ENCODE data around the gene RSBN1L. TPM values are rescaled to one million over a fixed set of nuclear protein-coding genes. Genes with fewer than 3 reads are reported as not detected.
"Not testable (repeated sequence)": the region's sequence is repeated elsewhere in the genome, so short reads cannot be mapped to it uniquely, and the experiment has no call there.

RSBN1L gene
- total RNA-seq, 2 experiments from 2014 or later, result 18.5 to 21.1 TPM

GRCh38 chr7:77690289-77690688 is 6.0 kb upstream of the RSBN1L start:
- Mint-ChIP-seq H3K9me3 (no peaks in the 10 kb centered on the region), H3K4me1 (ENCODE audit: low read depth) (peaks cover 43% of the 10 kb centered on the region), H3K4me3 (no peak overlapping the region), H3K36me3 (peaks cover 9% of the 10 kb centered on the region), H3K27ac (no peak overlapping the region), H3K27me3 (no peaks in the 10 kb centered on the region)
- no peak for DNase-seq
- CTCF ChIA-PET, result interaction anchor here (1.8 kb wide), 1 partner anchor 69 kb away, joined by 6 read pairs; no protein-coding TSS in a partner anchor
- POLR2A ChIA-PET, result no interaction called here
- intact Hi-C loops (cut with micrococcal nuclease), result no loop called here

- no peak for DNase-seq
- Mint-ChIP-seq H3K4me1 (ENCODE audit: low read depth) (peaks cover 39% of the 10 kb centered on the region), H3K4me3 (no peak overlapping the region), H3K9me3 (no peaks in the 10 kb centered on the region), H3K27ac (no peak overlapping the region), H3K36me3 (peaks cover 7% of the 10 kb centered on the region), H3K27me3 (no peaks in the 10 kb centered on the region)
- intact Hi-C loops (cut with micrococcal nuclease), result no loop called here
- POLR2A ChIA-PET, result no interaction called here
- CTCF ChIA-PET, result interaction anchor here (1.8 kb wide), 1 partner anchor 67 kb away, joined by 6 read pairs; no protein-coding TSS in a partner anchor
Observed at GRCh38 chr7:77691892-77692491, 4.3 kb upstream of the RSBN1L start.

GRCh38 chr7:77693830-77694583 is 2.3 kb upstream of the RSBN1L start:
- no peak overlapping the region for H3K27ac Mint-ChIP-seq
- H3K4me1 Mint-ChIP-seq (ENCODE audit: low read depth), result peaks cover 33% of the 10 kb centered on the region
- CTCF ChIA-PET, result interaction anchor here (1.2 kb wide), 1 partner anchor 42 kb away, joined by 3 read pairs; no protein-coding TSS in a partner anchor
- intact Hi-C loops (cut with micrococcal nuclease), result no loop called here
- H3K4me3 Mint-ChIP-seq, result peak overlapping the region; percentile 47
- no peak for DNase-seq
- no peaks in the 10 kb centered on the region for H3K27me3 Mint-ChIP-seq
- H3K9me3 Mint-ChIP-seq, result no peaks in the 10 kb centered on the region
- POLR2A ChIA-PET, result interaction anchor here (0.7 kb wide), 1 partner anchor 13 kb away, joined by 3 read pairs; no protein-coding TSS in a partner anchor
- peaks cover 5% of the 10 kb centered on the region for H3K36me3 Mint-ChIP-seq

GRCh38 chr7:77696643-77697534 is 630 bp downstream of the RSBN1L start:
- ChIA-PET POLR2A (interaction anchor here (0.9 to 1.5 kb wide), 8 partner anchors 11 to 218 kb away, joined by 3 to 7 read pairs (median 3); partner anchors contain the start of genes PHTF2 and TMEM60), CTCF (interaction anchor here (0.8 to 4.1 kb wide), 9 partner anchors 9 to 239 kb away, joined by 3 to 33 read pairs (median 4); no protein-coding TSS in a partner anchor)
- peak overlapping the region; percentile 89 for H3K4me3 Mint-ChIP-seq
- no peaks in the 10 kb centered on the region for H3K9me3 Mint-ChIP-seq
- DNase-seq, result peak; percentile 73
- H3K27me3 Mint-ChIP-seq, result no peaks in the 10 kb centered on the region
- H3K27ac Mint-ChIP-seq, result peak overlapping the region; percentile 95
- H3K36me3 Mint-ChIP-seq, result peaks cover 10% of the 10 kb centered on the region
- intact Hi-C loops (cut with micrococcal nuclease), result loop anchor here (1.0 to 5.0 kb wide), 4 partner anchors 35 to 161 kb away; partner anchors contain the start of genes PHTF2 and TMEM60
- H3K4me1 Mint-ChIP-seq (ENCODE audit: low read depth), result peaks cover 50% of the 10 kb centered on the region

- peak overlapping the region; percentile 89 for H3K4me3 Mint-ChIP-seq
- H3K27me3 Mint-ChIP-seq, result no peaks in the 10 kb centered on the region
- peak; percentile 43 for DNase-seq
- ChIA-PET CTCF (interaction anchor here (0.7 to 4.1 kb wide), 8 partner anchors 9 to 239 kb away, joined by 3 to 33 read pairs (median 4); no protein-coding TSS in a partner anchor), POLR2A (interaction anchor here (0.8 kb wide), 1 partner anchor 10 kb away, joined by 3 read pairs; no protein-coding TSS in a partner anchor)
- H3K4me1 Mint-ChIP-seq (ENCODE audit: low read depth), result peaks cover 49% of the 10 kb centered on the region
- H3K36me3 Mint-ChIP-seq, result peaks cover 10% of the 10 kb centered on the region
- intact Hi-C loops (cut with micrococcal nuclease), result loop anchor here (2.0 to 5.0 kb wide), 2 partner anchors 35 to 61 kb away; no protein-coding TSS in a partner anchor
- H3K27ac Mint-ChIP-seq, result peak overlapping the region; percentile 95
- H3K9me3 Mint-ChIP-seq, result no peaks in the 10 kb centered on the region
Observed at GRCh38 chr7:77697535-77697831, 1.2 kb downstream of the RSBN1L start.

GRCh38 chr7:77698042-77698625 is 1.9 kb downstream of the RSBN1L start:
- peaks cover 10% of the 10 kb centered on the region for H3K36me3 Mint-ChIP-seq
- CTCF ChIA-PET, result interaction anchor here (0.7 to 4.1 kb wide), 8 partner anchors 10 to 238 kb away, joined by 3 to 33 read pairs (median 4); no protein-coding TSS in a partner anchor
- POLR2A ChIA-PET, result interaction anchor here (0.8 kb wide), 1 partner anchor 10 kb away, joined by 3 read pairs; no protein-coding TSS in a partner anchor
- peaks cover 53% of the 10 kb centered on the region for H3K4me1 Mint-ChIP-seq (ENCODE audit: low read depth)
- no peak overlapping the region for H3K27ac Mint-ChIP-seq
- no peak for DNase-seq
- H3K4me3 Mint-ChIP-seq, result peak overlapping the region; percentile 89
- no peaks in the 10 kb centered on the region for H3K27me3 Mint-ChIP-seq
- no peaks in the 10 kb centered on the region for H3K9me3 Mint-ChIP-seq
- intact Hi-C loops (cut with micrococcal nuclease), result loop anchor here (5.0 kb wide), 1 partner anchor 34 kb away; no protein-coding TSS in a partner anchor

GRCh38 chr7:77699056-77699455 is 2.8 kb downstream of the RSBN1L start:
- H3K9me3 Mint-ChIP-seq, result no peaks in the 10 kb centered on the region
- intact Hi-C loops (cut with micrococcal nuclease), result loop anchor here (5.0 kb wide), 1 partner anchor 33 kb away; no protein-coding TSS in a partner anchor
- peak overlapping the region; percentile 27 for H3K4me3 Mint-ChIP-seq
- no peaks in the 10 kb centered on the region for H3K27me3 Mint-ChIP-seq
- no peak for DNase-seq
- no peak overlapping the region for H3K27ac Mint-ChIP-seq
- CTCF ChIA-PET, result interaction anchor here (0.7 to 4.1 kb wide), 2 partner anchors 48 to 234 kb away, joined by 3 to 33 read pairs; no protein-coding TSS in a partner anchor
- POLR2A ChIA-PET, result interaction anchor here (0.6 kb wide), 1 partner anchor 15 kb away, joined by 3 read pairs; no protein-coding TSS in a partner anchor
- H3K4me1 Mint-ChIP-seq (ENCODE audit: low read depth), result peaks cover 46% of the 10 kb centered on the region
- H3K36me3 Mint-ChIP-seq, result peaks cover 10% of the 10 kb centered on the region

GRCh38 chr7:77702513-77702912 is 6.3 kb downstream of the RSBN1L start:
- H3K4me3 Mint-ChIP-seq, result no peak overlapping the region
- DNase-seq, result no peak
- POLR2A ChIA-PET, result no interaction called here
- H3K27ac Mint-ChIP-seq, result no peak overlapping the region
- CTCF ChIA-PET, result interaction anchor here (0.6 to 1.7 kb wide), 2 partner anchors 45 to 57 kb away, joined by 5 read pairs; no protein-coding TSS in a partner anchor
- H3K9me3 Mint-ChIP-seq, result no peaks in the 10 kb centered on the region
- peaks cover 43% of the 10 kb centered on the region for H3K4me1 Mint-ChIP-seq (ENCODE audit: low read depth)
- peaks cover 10% of the 10 kb centered on the region for H3K36me3 Mint-ChIP-seq
- intact Hi-C loops (cut with micrococcal nuclease), result no loop called here
- no peaks in the 10 kb centered on the region for H3K27me3 Mint-ChIP-seq

GRCh38 chr7:77702968-77703472 is 6.8 kb downstream of the RSBN1L start:
- Mint-ChIP-seq H3K9me3 (no peaks in the 10 kb centered on the region), H3K27ac (no peak overlapping the region), H3K4me1 (ENCODE audit: low read depth) (peaks cover 44% of the 10 kb centered on the region), H3K36me3 (peaks cover 11% of the 10 kb centered on the region), H3K4me3 (no peak overlapping the region), H3K27me3 (no peaks in the 10 kb centered on the region)
- no peak for DNase-seq
- ChIA-PET POLR2A (interaction anchor here (0.6 kb wide), 1 partner anchor 25 kb away, joined by 3 read pairs; no protein-coding TSS in a partner anchor), CTCF (interaction anchor here (1.7 kb wide), 1 partner anchor 45 kb away, joined by 5 read pairs; no protein-coding TSS in a partner anchor)
- intact Hi-C loops (cut with micrococcal nuclease), result no loop called here

GRCh38 chr7:77703669-77704068 is 7.4 kb downstream of the RSBN1L start:
- DNase-seq; H3K27ac Mint-ChIP-seq; H3K4me3 Mint-ChIP-seq; H3K9me3 Mint-ChIP-seq; intact Hi-C loops (cut with micrococcal nuclease); H3K27me3 Mint-ChIP-seq: not testable (repeated sequence)
- CTCF ChIA-PET, result interaction anchor here (1.7 kb wide), 1 partner anchor 46 kb away, joined by 5 read pairs; no protein-coding TSS in a partner anchor
- POLR2A ChIA-PET, result interaction anchor here (0.6 kb wide), 1 partner anchor 25 kb away, joined by 3 read pairs; no protein-coding TSS in a partner anchor
- Mint-ChIP-seq H3K36me3 (peaks cover 13% of the 10 kb centered on the region), H3K4me1 (ENCODE audit: low read depth) (peaks cover 44% of the 10 kb centered on the region)
